Caco-2 (cell line): ENCODE measurements around the gene INAVA. TPM values are rescaled to one million over a fixed set of nuclear protein-coding genes. Genes with fewer than 3 reads are reported as not detected.
"Not testable (repeated sequence)": the region's sequence is repeated elsewhere in the genome, so short reads cannot be mapped to it uniquely, and the experiment has no call there.

ENCODE experiments used
- BruUV-seq: library from RNA; stranded (reverse); fragments of 400-500 nt; replicated peaks from 2 replicates; lab custom pipeline; 2021; lab: Mats Ljungman, UMichigan
- CTCF ChIA-PET: fragments of 300-600 bp; sonication (Branson Sonifier 250); formaldehyde crosslinking; loops from one replicate; lab custom pipeline; 2022; ENCODE audit warnings: antibody characterized with exemption; lab: Charles Lee
- POLR2A ChIA-PET: fragments of 300-600 bp; sonication (Branson Sonifier 250); formaldehyde crosslinking; loops from one replicate; lab custom pipeline; 2022; ENCODE audit warnings: antibody characterized with exemption; lab: Charles Lee
- DNase-seq, 2 experiments: peaks; one replicate each; pipeline versions ENCODE4 v3.0.0 to v3.0.0-alpha.2; 2020 to 2022
- H3K27me3 ChIP-seq: replicated peaks from 2 replicates; pipeline ENCODE4 v1.6.0; 2011; ENCODE audit warnings: low read length; ENCODE audit not compliant: control insufficient read depth, insufficient read depth
- H3K36me3 ChIP-seq: 2 replicates; pipeline ENCODE4 v1.5.1; 2011; ENCODE audit warnings: low read length; ENCODE audit not compliant: control insufficient read depth, insufficient read depth
- H3K4me1 ChIP-seq: fragments of 250-450 bp; sonication (Bioruptor Pico); 2 replicates; pipeline ENCODE4 v1.5.1; 2020; ENCODE audit warnings: mild to moderate bottlenecking
- H3K4me3 ChIP-seq: 2 replicates; pipeline ENCODE4 v1.5.1; 2011; ENCODE audit warnings: low read depth, mild to moderate bottlenecking, control low read depth, low read length
- H3K9me3 ChIP-seq: fragments of 250-450 bp; sonication (Bioruptor Pico); 2 replicates; pipeline ENCODE4 v1.5.1; 2020; ENCODE audit warnings: mild to moderate bottlenecking, moderate library complexity
- H3K27ac Mint-ChIP-seq: one replicate; pipeline ENCODE4 v1.8.0; 2022; ENCODE audit warnings: mixed read lengths; ENCODE audit not compliant: unreplicated experiment
- H3K27me3 Mint-ChIP-seq: one replicate; pipeline ENCODE4 v1.8.0; 2022; ENCODE audit warnings: mixed read lengths; ENCODE audit not compliant: insufficient read depth, unreplicated experiment
- H3K36me3 Mint-ChIP-seq: one replicate; pipeline ENCODE4 v1.8.0; 2022; ENCODE audit warnings: mild to moderate bottlenecking, mixed read lengths; ENCODE audit not compliant: insufficient read depth, unreplicated experiment
- H3K4me1 Mint-ChIP-seq: one replicate; pipeline ENCODE4 v1.8.0; 2022; ENCODE audit warnings: low read depth, mixed read lengths; ENCODE audit not compliant: unreplicated experiment
- H3K4me3 Mint-ChIP-seq: one replicate; pipeline ENCODE4 v1.8.0; 2022; ENCODE audit warnings: mild to moderate bottlenecking, moderate library complexity, mixed read lengths; ENCODE audit not compliant: unreplicated experiment
- H3K9me3 Mint-ChIP-seq: one replicate; pipeline ENCODE4 v1.8.0; 2022; ENCODE audit warnings: mixed read lengths; ENCODE audit not compliant: unreplicated experiment
- intact Hi-C: fragments of 100-400 bp; cut with micrococcal nuclease; formaldehyde crosslinking; loops from one replicate; pipeline ENCODE4 v1.10.0; 2022; ENCODE audit not compliant: unreplicated experiment
- total RNA-seq: library from RNA; stranded (reverse); gene quantifications from 2 replicates; pipeline ENCODE4 v1.2.3, GENCODE V29; 2022
- TF ChIP-seq, protein P1 (sequence below), 2 experiments: fragments of 200-600 bp in 1 of 2; IDR thresholded peaks; 1 replicate in 1 of 2; 2 replicates in 1 of 2; pipeline versions ENCODE4 v1.5.1 to v1.8.0; 2011 to 2022; ENCODE audit warnings: antibody characterized with exemption in 1 of 2, control low read depth in 1 of 2, inconsistent platforms in 1 of 2, low read depth in 1 of 2, low read length in 1 of 2, mild to moderate bottlenecking in 1 of 2, moderate library complexity in 1 of 2; ENCODE audit not compliant: insufficient read depth in 1 of 2, severe bottlenecking in 1 of 2, unreplicated experiment in 1 of 2

INAVA gene
- total RNA-seq, 1 experiment from 2014 or later: 123 TPM

DNA sequence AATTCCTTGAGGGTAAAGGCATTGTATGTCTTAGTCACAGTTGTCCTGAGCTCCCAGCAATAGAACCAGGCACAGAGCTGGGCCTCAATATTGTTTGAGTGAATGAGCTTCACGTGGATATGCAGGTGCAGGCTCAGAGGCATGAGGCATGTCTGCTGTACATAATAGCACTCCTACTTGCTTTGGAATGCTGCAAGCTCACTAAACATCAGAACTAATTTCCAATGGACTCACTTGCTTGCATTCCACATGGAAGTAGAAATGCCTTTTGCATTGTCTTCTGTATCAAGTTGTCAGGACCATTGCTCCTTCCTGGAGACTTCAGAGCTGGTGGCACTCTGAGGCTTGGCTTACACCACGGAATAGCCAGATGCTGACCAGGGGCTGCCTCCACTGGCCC, 37.1 kb downstream of the INAVA start:
- BruUV-seq: no TSS peak
- H3K27me3 Mint-ChIP-seq: no peaks in the 10 kb centered on the region
- no peaks in the 10 kb centered on the region for H3K9me3 Mint-ChIP-seq
- CTCF ChIA-PET: no interaction called here
- H3K27ac Mint-ChIP-seq: no peak overlapping the region
- Histone ChIP-seq H3K4me1 (no peaks in the 10 kb centered on the region), H3K4me3 (no peak overlapping the region), H3K9me3 (no peaks in the 10 kb centered on the region), H3K27me3 (no peaks in the 10 kb centered on the region), H3K36me3 (no peaks in the 10 kb centered on the region)
- intact Hi-C loops: no loop called here
- POLR2A ChIA-PET: no interaction called here
- DNase-seq: no peak
- H3K36me3 Mint-ChIP-seq: no peaks in the 10 kb centered on the region
- H3K4me1 Mint-ChIP-seq: peaks cover 6% of the 10 kb centered on the region
- no peak overlapping the region for H3K4me3 Mint-ChIP-seq
- TF ChIP-seq, protein P1, sequence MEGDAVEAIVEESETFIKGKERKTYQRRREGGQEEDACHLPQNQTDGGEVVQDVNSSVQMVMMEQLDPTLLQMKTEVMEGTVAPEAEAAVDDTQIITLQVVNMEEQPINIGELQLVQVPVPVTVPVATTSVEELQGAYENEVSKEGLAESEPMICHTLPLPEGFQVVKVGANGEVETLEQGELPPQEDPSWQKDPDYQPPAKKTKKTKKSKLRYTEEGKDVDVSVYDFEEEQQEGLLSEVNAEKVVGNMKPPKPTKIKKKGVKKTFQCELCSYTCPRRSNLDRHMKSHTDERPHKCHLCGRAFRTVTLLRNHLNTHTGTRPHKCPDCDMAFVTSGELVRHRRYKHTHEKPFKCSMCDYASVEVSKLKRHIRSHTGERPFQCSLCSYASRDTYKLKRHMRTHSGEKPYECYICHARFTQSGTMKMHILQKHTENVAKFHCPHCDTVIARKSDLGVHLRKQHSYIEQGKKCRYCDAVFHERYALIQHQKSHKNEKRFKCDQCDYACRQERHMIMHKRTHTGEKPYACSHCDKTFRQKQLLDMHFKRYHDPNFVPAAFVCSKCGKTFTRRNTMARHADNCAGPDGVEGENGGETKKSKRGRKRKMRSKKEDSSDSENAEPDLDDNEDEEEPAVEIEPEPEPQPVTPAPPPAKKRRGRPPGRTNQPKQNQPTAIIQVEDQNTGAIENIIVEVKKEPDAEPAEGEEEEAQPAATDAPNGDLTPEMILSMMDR (IDR thresholded peaks at IDR 0.05; ENCODE audit: insufficient read depth in 1 of 2, low read depth in 1 of 2, low read length in 1 of 2, severe bottlenecking in 1 of 2, unreplicated experiment in 1 of 2): no peak

DNA sequence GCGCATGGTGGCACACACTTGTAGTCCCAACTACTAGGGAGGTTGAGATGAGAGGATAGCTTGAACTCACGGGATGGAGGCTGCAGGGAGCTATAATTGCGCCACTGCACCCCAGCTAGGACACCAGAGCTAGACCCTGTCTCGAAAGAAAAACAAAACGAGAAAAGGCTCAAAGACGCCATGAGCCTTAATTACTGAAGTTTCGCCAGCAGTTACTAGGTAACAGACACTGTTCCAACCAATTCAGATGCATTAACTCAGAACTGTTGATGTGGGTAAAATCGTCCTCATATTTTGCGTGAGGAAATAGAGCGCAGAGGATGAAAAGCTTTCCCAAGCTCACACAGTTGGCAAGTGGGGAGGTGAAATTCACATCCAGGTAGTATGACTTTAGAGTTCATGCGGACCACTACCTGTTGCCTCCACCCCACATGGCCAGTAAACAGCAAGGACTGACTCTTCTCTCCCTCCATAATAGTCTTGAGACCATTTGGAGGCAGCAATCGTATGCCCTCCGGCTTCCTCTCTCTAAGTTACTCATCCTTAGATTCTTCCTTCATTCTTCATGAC, 40.1 kb downstream of the INAVA start:
- no peaks in the 10 kb centered on the region for H3K9me3 ChIP-seq
- TF ChIP-seq, protein P1 (IDR thresholded peaks at IDR 0.05; ENCODE audit: insufficient read depth in 1 of 2, low read depth in 1 of 2, low read length in 1 of 2, severe bottlenecking in 1 of 2, unreplicated experiment in 1 of 2): no peak
- H3K36me3 ChIP-seq: no peaks in the 10 kb centered on the region
- Mint-ChIP-seq H3K4me1 (peaks cover 6% of the 10 kb centered on the region), H3K36me3 (no peaks in the 10 kb centered on the region), H3K27me3 (no peaks in the 10 kb centered on the region), H3K27ac (no peak overlapping the region), H3K4me3 (no peak overlapping the region), H3K9me3 (no peaks in the 10 kb centered on the region)
- no TSS peak for BruUV-seq
- POLR2A ChIA-PET: no interaction called here
- intact Hi-C loops: no loop called here
- no peak overlapping the region for H3K4me3 ChIP-seq
- no peak for DNase-seq
- CTCF ChIA-PET: no interaction called here
- H3K27me3 ChIP-seq: no peaks in the 10 kb centered on the region
- H3K4me1 ChIP-seq: no peaks in the 10 kb centered on the region

DNA sequence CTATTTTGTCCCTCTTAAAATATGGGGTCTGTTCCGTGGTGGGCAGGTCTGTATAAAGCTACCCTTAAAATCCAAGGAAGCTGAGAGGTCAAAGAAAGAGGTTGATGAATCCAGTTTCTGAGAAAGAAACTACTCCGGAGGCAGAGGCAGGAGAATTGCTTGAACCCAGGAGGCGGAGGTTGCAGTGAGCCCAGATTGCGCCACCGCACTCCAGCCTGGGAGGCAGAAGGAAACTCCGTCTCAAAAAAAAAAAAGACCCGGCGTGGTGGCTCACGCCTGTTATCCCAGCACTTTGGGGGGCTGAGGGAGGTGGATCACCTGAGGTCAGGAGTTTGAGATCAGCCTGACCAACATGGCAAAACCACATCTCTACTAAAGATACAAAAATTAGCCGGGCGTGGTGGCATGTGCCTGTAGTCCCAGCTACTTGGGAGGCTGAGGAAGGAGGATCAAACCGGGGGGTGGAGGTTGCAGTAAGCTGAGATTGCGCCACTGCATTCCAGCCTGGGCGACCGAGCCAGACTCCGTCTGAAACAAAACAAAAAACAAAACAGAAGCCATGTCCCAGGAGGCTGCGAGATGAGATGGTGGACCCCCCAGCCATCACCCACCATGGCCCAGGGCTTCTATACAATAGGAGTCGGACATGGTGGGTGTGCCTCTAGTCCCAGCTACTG, 40.7 kb downstream of the INAVA start:
- H3K36me3 ChIP-seq, H3K4me1 Mint-ChIP-seq, H3K27me3 Mint-ChIP-seq, H3K9me3 Mint-ChIP-seq, H3K4me3 Mint-ChIP-seq, H3K4me1 ChIP-seq, intact Hi-C loops, H3K36me3 Mint-ChIP-seq, H3K9me3 ChIP-seq, H3K27ac Mint-ChIP-seq, H3K4me3 ChIP-seq, DNase-seq, BruUV-seq, POLR2A ChIA-PET, H3K27me3 ChIP-seq: not testable (repeated sequence)
- CTCF ChIA-PET: interaction anchor here (0.6 kb wide), 1 partner anchor 44 kb away, joined by 5 read pairs; no protein-coding TSS in a partner anchor
